OCI-LY1 (cell line): ENCODE results near the gene ATG7.

Experiments used
- EZH2 ChIP-seq: fragments of 200-600 bp; sonication (generic), shearing (Covaris generic); IDR thresholded peaks from 2 replicates; pipeline ENCODE4 v1.8.0; 2017; ENCODE audit warnings: borderline replicate concordance, mixed run types, mild to moderate bottlenecking, antibody characterized with exemption, low read length, moderate library complexity, mixed read lengths
- TF ChIP-seq, protein P1 (sequence below): fragments of 200-600 bp; sonication (generic), shearing (Covaris generic); IDR thresholded peaks from 2 replicates; pipeline ENCODE4 v1.5.1; 2017; ENCODE audit warnings: mild to moderate bottlenecking, antibody characterized with exemption, low read length, moderate library complexity, mixed read lengths

GRCh38 chr3:11551036-11551435 lies 278.8 kb downstream of the ATG7 start:
- TF ChIP-seq, protein P1, sequence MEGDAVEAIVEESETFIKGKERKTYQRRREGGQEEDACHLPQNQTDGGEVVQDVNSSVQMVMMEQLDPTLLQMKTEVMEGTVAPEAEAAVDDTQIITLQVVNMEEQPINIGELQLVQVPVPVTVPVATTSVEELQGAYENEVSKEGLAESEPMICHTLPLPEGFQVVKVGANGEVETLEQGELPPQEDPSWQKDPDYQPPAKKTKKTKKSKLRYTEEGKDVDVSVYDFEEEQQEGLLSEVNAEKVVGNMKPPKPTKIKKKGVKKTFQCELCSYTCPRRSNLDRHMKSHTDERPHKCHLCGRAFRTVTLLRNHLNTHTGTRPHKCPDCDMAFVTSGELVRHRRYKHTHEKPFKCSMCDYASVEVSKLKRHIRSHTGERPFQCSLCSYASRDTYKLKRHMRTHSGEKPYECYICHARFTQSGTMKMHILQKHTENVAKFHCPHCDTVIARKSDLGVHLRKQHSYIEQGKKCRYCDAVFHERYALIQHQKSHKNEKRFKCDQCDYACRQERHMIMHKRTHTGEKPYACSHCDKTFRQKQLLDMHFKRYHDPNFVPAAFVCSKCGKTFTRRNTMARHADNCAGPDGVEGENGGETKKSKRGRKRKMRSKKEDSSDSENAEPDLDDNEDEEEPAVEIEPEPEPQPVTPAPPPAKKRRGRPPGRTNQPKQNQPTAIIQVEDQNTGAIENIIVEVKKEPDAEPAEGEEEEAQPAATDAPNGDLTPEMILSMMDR: no peak
- no peak for TF ChIP-seq EZH2
